ENCODE measurements around the gene PMVK. TPM values are rescaled to one million over a fixed set of nuclear protein-coding genes. Genes with fewer than 3 reads are reported as not detected.

PMVK gene
- total and polyA plus RNA-seq, 4 donors = 18.4 to 48.8 (median 43.4) TPM

DNA sequence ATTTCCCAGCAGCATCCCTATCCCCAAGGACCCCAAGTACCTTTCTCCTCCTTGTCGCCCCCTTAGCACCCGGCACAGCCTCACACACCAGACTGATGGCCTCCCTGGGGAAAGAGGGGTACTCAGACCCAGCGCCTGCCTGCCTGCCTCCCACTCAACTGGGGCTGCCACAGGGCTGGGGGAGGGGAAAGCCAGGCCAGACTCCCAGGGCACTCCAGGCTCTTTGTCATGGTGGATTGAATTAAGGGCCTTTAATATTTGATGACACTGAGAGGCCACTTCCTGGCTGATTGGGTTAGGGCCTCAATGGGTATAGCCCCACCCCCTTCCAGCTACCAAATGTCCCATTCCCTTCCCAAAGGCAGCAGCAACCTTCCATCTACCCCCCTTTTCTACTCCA lies 32.2 kb upstream of the PMVK start:
- no peaks in the 10 kb centered on the region for H3K9me3 ChIP-seq (ENCODE audit: control insufficient read depth in 4 of 4, insufficient read depth in 3 of 4, low read length in 3 of 4)
- ATAC-seq (ENCODE audit: insufficient read depth, low FRiP score) (no peak), DNase-seq (no peak)
- H3K27me3 ChIP-seq (ENCODE audit: control insufficient read depth in 3 of 3, insufficient read depth in 3 of 3, low read length in 2 of 3) = no peaks in the 10 kb centered on the region
- peaks cover 0 to 51% (median 23%) of the 10 kb centered on the region in 5 donors for H3K4me1 ChIP-seq (ENCODE audit: control insufficient read depth in 5 of 5, insufficient read depth in 5 of 5, low read length in 5 of 5)
- no peak overlapping the region for H3K9ac ChIP-seq (ENCODE audit: insufficient read depth in 1 of 2, low read length in 2 of 2)
- H3K4me3 ChIP-seq = no peak overlapping the region
- peaks cover 18 to 45% (median 30%) of the 10 kb centered on the region in 4 donors for H3K36me3 ChIP-seq (ENCODE audit: control insufficient read depth in 4 of 4, insufficient read depth in 4 of 4, low read length in 4 of 4)
- peak overlapping the region in 1 of 2 donors; percentile 94 for H3K27ac ChIP-seq (ENCODE audit: low read depth in 1 of 2, low read length in 1 of 2)
- TF ChIP-seq, protein P1, sequence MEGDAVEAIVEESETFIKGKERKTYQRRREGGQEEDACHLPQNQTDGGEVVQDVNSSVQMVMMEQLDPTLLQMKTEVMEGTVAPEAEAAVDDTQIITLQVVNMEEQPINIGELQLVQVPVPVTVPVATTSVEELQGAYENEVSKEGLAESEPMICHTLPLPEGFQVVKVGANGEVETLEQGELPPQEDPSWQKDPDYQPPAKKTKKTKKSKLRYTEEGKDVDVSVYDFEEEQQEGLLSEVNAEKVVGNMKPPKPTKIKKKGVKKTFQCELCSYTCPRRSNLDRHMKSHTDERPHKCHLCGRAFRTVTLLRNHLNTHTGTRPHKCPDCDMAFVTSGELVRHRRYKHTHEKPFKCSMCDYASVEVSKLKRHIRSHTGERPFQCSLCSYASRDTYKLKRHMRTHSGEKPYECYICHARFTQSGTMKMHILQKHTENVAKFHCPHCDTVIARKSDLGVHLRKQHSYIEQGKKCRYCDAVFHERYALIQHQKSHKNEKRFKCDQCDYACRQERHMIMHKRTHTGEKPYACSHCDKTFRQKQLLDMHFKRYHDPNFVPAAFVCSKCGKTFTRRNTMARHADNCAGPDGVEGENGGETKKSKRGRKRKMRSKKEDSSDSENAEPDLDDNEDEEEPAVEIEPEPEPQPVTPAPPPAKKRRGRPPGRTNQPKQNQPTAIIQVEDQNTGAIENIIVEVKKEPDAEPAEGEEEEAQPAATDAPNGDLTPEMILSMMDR (IDR thresholded peaks at IDR 0.05; ENCODE audit: control extremely low read depth, extremely low read depth) = no peak
- WGBS, 2 donors = 87 to 89% methylated on average over 3 of the region's 3 CpGs

DNA sequence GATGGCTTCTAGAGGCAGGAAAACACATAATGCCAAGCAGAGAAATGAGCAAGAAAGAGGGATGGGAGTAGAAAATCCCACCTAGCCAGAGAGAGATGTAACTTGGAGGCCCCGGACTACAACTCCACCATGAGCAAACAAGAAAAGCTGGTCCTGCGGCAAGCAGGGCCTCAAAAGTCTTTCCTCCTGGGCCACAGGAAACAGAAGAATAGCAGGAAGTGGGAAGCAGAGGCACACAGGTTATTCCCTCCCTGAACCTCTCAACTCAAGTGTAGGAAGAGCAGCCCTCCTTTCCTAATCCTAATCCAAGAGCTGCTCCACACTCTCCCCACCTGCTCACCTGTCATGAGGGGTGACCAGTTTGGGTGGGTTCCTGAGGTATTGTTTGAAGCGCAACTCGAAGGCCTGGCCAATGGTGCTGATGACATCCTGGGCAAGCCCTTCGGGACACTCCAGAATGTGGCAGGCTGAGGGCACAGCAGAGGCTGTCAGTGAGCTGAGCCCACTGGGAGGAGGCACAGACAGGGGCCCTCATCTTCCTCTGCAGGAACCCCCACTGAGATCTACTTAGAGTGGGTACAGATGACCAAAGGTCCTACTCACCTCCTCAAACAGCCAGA lies 30.9 kb upstream of the PMVK start:
- Histone ChIP-seq H3K27me3 (ENCODE audit: control insufficient read depth in 3 of 3, insufficient read depth in 3 of 3, low read length in 2 of 3) (no peaks in the 10 kb centered on the region), H3K9ac (ENCODE audit: insufficient read depth in 1 of 2, low read length in 2 of 2) (no peak overlapping the region), H3K27ac (ENCODE audit: low read depth in 1 of 2, low read length in 1 of 2) (peak overlapping the region in 1 of 2 donors; percentile 23), H3K36me3 (ENCODE audit: control insufficient read depth in 4 of 4, insufficient read depth in 4 of 4, low read length in 4 of 4) (peaks cover 18 to 53% (median 33%) of the 10 kb centered on the region in 4 donors), H3K4me3 (no peak overlapping the region), H3K4me1 (ENCODE audit: control insufficient read depth in 5 of 5, insufficient read depth in 5 of 5, low read length in 5 of 5) (peaks cover 0 to 50% (median 27%) of the 10 kb centered on the region in 5 donors), H3K9me3 (ENCODE audit: control insufficient read depth in 4 of 4, insufficient read depth in 3 of 4, low read length in 3 of 4) (no peaks in the 10 kb centered on the region)
- WGBS, 2 donors = 66 to 69% methylated on average over 5 of the region's 5 CpGs
- TF ChIP-seq, protein P1 (IDR thresholded peaks at IDR 0.05; ENCODE audit: control extremely low read depth, extremely low read depth) = no peak
- ATAC-seq (ENCODE audit: insufficient read depth, low FRiP score) = no peak
- DNase-seq = no peak

DNA sequence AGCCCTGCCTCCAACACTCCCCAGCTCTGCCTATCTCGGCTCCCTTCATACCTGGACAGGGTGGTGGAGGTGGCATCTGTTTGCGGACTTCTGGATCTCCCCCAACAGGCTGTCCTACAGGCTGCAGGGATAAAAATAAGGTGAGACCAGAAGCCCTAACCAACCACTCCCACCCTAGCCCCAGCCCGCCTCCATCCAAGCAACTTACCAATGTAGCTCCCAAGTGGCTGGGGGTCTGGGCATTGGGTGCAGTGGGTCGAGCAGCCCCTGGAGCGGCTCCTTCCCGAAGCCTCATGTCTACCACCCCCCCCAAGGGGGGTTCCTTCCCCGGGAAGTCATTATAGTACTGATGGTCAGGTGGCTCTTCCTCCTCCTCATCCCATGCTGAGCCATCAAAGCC lies 29.6 kb upstream of the PMVK start:
- ATAC-seq (ENCODE audit: insufficient read depth, low FRiP score) (no peak), DNase-seq (no peak)
- 88 to 91% methylated on average over 7 of the region's 7 CpGs for WGBS, 2 donors
- Histone ChIP-seq H3K4me1 (ENCODE audit: control insufficient read depth in 5 of 5, insufficient read depth in 5 of 5, low read length in 5 of 5) (peaks cover 0 to 41% (median 21%) of the 10 kb centered on the region in 5 donors), H3K27me3 (ENCODE audit: control insufficient read depth in 3 of 3, insufficient read depth in 3 of 3, low read length in 2 of 3) (no peaks in the 10 kb centered on the region), H3K9ac (ENCODE audit: insufficient read depth in 1 of 2, low read length in 2 of 2) (no peak overlapping the region), H3K27ac (ENCODE audit: low read depth in 1 of 2, low read length in 1 of 2) (no peak overlapping the region), H3K4me3 (no peak overlapping the region), H3K9me3 (ENCODE audit: control insufficient read depth in 4 of 4, insufficient read depth in 3 of 4, low read length in 3 of 4) (no peaks in the 10 kb centered on the region), H3K36me3 (ENCODE audit: control insufficient read depth in 4 of 4, insufficient read depth in 4 of 4, low read length in 4 of 4) (peaks cover 18 to 53% (median 33%) of the 10 kb centered on the region in 4 donors)
- TF ChIP-seq, protein P1 (IDR thresholded peaks at IDR 0.05; ENCODE audit: control extremely low read depth, extremely low read depth) = no peak

All from lung (tissue), 12 donors.